HG03280 (cell line): ENCODE results near the gene GNAZ.
"Not testable (repeated sequence)": the region's sequence is repeated elsewhere in the genome, so short reads cannot be mapped to it uniquely, and the experiment has no call there.

Source experiments
- ATAC-seq: cut with Tn5 transposase; IDR thresholded peaks from one replicate; pipeline ENCODE4 v1.9.1; 2021; ENCODE audit warnings: mild to moderate bottlenecking, moderate library complexity; ENCODE audit not compliant: unreplicated experiment

Gene GNAZ

DNA sequence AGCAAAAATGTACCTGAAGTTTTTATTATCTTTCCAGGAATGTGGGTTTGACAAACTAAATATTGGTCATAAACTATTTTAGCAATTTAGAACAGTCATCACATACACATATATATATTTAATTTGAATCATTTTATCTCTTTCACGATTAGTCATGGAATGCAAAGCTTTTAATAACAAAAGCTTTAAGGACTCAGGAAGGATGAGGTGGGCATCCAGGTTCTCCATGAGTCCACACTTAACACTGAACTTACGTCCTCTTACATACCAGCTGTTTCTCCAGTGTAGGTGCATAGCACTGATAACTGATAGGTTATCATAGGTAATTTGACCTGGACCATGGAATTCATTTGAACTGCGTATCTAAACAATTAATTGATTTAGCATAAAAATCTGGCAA is 28.1 kb upstream of the GNAZ start:
- no peak for ATAC-seq

DNA sequence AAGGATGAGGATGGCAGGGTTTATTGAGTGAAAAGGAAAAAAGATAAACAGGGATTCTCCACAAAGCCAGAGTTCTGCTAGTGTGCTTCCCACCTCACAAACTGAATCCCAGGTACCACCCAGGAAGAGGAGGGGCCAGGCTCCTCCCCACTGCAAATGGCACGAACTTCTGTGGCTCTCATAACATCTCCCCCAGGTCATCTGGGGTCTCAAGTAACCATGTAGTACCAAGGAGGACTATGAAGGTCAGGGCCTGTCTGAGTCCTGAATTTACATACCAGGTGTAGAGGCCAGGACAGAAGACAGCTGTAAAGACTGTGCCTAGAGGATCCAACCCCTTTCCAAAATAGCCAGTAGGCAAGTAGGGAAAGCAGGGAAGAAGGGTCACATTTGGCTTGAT is 25.7 kb upstream of the GNAZ start:
- no peak for ATAC-seq

DNA sequence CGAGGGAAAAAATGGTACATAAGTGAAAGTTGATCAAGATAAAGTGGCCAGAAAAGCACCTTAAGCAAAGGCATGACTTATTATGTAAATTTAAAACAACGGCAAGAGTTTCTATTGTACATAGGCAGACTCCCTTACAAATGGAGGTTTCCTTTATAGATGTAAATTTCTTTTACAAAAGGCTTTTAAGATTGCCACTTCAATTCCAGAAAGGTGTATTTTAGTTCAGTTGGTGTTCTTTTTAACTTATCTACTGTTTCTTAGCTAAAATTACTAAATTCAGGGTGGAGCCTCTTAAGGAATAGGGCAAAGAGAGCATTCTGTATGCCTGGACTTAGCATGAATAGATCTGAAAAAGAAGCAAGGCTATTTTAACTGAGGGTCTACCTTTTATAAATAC is 24.9 kb upstream of the GNAZ start:
- ATAC-seq: no peak

DNA sequence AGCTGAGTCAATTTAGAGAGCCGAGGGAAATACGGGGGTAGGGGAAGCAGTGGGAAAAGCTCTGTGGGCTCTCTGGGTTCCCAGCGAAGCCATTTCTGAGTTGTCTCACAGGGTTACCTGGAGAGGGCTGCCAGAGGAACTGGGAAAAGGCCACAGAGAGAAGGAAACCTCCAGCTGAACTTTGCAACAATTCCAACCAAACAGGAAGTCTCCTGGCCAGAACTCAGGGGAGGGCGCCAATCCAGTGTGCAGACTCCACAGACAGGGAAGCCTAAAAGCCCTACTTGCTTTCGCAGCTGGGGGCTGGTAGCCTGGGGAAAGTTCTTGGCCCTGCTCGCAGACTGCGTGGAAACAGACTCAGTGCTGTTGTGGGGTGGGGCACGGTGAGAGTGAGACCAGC is 23.1 kb upstream of the GNAZ start:
- ATAC-seq: no peak

DNA sequence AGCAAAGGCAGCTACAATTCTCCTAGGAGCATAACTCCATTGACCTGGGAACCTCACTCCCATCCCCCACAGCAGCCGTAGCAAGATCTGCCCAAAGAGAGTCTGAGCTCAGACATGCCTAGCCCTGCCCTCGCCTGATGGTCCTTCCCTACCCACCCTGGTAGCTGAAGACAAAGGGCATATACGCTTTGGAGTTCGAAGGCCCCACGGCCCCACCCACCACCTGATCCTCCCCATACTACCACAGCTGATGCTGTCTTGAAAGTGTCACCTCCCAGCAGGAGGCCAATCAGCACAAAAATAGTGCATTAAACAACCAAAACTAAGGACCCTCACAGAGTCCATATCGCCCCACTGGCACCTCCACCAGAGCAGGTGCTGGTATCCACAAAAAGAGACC is 22.6 kb upstream of the GNAZ start:
- no peak for ATAC-seq

DNA sequence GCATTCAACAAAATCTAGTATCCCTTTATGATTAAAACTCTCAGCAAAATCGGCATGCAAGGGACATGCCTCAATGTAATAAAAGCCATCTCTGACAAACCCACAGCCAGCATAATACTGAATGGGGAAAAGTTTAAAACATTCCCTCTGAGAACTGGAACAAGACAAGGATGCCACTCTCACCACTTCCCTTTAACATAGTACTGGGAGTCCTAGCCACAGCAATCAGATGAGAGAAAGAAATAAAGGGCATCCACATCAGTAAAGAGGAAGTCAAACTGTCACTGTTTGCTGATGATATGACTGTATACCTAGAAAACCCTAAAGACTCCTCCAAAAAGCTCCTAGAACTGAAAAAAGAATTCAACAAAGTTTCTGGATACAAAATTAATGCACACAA is 19.8 kb upstream of the GNAZ start:
- ATAC-seq: not testable (repeated sequence)

DNA sequence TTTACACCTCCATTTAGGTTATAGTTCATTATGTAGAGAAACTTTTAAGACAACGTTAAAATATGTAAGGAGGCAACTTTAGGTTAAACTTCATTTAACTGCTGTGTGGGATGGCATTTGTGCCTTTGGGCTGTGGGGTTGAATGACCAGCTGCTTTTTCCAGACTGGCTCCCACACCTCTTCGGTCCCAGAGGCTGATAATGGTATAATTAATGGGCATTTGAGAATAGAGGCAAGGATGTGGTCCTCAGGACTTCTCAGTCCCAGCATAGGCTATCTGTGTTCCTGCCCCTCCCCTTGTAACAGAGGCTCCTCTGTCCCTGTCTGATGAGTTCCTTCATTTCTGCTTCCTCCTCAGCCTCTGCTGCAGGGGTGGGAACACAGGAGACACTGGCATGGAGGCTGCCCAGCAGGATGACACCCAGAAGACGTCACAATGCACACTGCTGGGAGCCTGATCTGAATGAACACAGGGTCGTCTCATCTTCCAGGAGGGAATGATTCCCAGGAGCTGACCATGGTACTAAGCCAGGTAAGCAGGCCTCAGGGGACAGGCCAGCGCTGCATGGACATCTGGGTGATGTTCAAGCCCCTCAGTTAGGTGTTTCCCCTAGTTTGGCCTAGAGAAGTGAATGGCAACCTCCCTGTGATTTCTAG is 17.1 kb upstream of the GNAZ start:
- no peak for ATAC-seq

DNA sequence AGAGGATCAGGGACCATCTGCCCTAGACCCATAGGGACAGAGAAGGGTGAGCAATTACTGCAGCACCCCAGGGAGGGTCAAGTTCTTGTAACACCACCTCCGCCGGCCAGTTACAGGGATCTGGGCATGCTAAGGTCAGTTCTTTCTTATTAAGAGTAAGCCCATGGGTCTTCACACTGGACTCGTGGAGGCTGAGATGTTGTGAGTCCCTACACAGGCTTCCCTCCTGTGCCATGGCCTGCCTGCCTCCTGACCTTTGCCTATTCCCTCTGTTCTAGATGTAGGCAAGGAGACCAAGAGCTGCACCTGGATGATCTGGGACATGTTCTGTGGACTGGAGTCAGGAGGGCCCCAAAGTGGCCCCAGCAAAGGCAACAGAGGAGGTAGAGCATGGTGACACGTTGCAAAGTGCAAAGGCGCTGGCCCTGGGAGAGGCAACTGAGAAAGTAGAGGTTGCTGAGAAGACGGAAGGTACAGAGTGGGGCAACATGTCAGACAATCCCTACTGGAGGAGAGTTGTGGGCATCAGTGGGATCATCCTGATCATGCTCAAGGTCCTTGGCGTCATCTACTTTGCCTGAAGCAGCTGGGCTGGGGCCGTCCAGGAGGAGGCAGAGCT is 16.3 kb upstream of the GNAZ start:
- ATAC-seq: no peak

DNA sequence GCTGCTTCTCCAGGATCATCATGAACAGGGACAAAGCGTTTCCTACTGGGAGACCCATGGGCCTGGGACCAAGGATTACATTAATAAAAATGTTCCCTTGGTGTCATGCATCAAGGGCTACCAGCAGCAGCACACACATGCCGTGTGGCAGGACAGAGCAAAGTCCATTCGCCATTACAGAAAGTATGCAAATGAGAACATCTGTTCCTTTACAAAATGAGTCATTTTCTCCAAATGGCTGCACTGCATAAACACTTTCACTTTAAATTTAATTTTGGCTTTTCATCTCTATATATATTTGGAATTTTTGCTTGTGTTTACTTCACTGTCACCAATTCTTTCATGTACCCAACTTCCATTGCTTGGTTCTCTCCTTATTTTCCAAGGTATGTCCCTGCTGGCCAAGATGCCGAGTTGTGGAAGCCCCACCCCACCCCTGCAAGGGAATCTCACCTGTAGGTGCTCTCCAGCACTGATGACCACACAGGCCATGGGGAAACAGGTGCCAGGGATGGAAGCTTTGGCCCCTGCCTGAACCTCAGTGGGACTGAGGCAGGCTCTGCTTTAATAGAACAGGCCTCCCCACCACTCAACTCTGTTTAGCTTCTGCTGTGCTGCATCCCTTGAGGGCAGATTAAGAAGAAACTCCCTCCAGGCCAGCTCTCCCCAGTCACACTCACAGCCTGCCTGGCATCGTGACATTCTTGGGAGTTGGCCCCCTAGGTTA is 15.6 kb upstream of the GNAZ start:
- no peak for ATAC-seq

DNA sequence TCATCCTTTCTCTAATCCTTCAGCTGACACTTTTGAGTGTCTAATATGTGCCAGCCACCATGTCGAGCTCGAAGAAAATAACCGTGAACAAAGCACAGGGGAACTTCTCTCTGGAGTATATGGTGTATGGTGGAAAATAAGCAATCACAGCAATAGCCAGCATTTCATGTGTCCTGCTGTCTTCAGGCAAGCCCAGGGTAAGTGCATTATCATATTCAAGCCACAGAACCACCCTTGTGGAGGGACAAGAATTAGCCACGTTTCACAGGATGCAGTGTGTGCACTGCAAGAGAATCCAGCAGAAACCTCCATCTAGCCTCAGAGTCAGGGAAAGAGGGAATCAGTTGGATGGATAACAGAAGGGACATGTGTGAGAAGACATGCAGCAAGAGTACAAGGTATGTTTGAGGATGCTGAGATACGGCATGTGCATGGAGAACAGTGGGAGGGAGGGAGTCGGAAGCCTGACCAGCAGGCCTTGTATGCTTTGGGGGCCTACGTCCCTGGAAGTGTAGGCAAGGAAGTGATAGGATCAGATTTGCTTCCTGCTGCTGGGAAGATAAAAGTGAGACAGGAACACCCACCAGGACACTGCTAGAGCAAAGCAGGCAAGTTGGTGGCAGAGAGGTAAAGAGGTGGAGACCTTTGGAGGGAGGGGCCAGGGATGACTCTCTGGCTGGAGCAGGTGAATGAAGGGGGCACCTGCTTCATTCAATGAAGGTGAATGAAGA is 14.7 kb upstream of the GNAZ start:
- ATAC-seq: no peak

DNA sequence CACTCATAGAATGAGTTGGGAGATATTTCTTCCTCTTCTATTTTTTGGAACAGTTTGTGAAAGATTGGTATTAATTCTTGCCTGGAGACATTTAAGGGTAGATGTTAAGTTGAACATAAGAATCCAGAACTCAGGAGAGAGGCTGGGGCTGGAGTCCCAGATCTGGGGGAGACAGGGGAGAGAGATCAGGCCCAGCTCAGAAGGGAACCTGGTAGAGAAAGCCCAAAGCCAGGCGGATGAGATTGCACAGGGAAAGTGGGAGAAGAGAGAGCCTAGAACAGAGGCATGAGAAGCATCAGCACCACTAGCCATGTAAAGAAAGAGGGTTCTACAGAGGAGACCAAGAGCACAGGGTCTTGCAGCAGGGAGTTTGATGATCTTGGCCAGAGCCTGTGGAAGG is 13.0 kb upstream of the GNAZ start:
- no peak for ATAC-seq

DNA sequence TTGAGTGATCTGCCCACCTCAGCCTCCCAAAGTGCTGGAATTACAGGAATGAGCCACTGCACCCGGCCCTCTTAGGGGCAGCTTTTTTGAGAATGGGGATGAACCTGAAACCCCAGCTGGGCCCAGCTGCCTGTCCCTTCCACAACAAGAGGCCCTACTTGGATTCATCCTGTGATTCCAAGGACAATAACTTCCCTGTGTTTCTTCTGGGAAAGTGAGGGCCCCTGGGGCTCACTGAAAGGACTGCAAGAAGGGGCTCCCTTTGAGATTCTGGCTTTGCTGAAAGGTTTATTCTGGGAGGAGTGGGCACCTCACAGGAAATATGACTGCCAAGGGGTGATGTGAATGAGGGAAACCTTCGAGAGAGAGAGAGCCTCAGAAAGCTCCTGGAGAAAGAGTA is 12.3 kb upstream of the GNAZ start:
- ATAC-seq: no peak

DNA sequence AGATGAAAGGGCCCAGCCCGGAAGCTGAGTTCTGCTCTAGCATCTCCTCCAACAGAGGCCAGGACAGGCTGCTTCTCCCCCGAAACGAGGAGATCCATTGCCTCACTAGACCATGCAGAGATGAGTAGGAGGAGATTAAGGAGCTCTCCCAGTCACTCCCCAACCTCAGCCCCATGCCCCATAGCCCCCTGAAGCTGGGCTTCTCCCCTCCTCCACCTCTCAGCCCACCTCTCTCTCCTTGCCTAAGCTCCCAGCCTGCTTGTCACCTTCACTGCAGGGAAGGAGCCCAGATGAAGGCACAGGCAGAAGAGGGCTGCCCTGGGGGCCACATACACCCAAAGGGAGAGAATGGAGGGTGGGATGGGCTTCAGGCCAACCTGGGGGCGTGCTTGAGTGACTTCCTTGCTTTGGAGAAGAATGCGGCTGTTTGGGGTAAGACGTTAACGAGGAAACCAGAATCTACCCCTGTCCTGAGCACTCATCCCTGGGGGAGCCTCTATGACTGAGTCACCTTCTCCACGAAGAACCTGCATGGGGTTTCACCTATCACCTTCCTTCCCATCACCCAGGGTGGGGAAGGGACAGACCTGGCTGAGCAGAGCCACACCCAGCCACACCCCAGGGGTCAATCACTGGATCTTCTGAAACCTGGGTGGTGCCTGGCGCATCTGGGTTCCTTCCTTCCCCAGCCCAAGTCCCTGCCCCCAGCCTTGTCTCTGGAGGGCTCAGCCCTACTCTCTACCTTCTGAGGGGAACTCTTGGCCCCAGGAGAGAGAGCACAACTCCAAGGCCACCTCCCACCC is 11.6 kb upstream of the GNAZ start:
- no peak for ATAC-seq

DNA sequence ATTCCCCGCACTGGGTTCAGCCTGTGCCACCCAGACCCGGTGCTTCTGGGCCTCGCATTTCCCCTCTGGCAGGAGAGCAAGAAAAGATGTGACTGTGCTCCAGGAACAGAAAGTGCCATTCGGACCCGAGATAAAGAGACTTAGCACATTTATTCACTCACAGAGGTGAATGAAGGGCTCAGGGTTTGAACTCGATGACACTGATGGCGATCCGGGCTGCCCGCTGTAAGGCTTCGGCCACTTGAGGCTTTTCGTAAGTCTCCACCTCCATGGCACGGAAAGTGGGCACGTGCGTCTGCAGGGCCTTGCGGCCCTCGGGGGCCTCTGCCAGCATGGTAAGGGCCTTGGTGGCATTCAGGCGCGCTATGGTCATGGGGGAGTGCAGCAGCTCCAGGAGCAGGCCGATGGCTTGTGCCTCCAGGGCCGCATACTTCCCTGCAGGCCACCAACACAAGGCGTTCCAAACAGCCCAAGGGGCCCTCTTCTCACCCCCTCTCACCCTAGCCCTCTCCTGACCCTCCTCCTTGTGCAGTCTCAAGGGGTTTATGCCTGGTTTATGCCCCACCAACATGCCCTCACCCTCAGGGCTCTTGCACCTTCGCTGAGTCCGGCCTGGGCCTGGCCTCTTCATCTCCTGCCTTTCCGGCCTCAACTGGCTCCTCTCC is 10.9 kb upstream of the GNAZ start:
- ATAC-seq: no peak

DNA sequence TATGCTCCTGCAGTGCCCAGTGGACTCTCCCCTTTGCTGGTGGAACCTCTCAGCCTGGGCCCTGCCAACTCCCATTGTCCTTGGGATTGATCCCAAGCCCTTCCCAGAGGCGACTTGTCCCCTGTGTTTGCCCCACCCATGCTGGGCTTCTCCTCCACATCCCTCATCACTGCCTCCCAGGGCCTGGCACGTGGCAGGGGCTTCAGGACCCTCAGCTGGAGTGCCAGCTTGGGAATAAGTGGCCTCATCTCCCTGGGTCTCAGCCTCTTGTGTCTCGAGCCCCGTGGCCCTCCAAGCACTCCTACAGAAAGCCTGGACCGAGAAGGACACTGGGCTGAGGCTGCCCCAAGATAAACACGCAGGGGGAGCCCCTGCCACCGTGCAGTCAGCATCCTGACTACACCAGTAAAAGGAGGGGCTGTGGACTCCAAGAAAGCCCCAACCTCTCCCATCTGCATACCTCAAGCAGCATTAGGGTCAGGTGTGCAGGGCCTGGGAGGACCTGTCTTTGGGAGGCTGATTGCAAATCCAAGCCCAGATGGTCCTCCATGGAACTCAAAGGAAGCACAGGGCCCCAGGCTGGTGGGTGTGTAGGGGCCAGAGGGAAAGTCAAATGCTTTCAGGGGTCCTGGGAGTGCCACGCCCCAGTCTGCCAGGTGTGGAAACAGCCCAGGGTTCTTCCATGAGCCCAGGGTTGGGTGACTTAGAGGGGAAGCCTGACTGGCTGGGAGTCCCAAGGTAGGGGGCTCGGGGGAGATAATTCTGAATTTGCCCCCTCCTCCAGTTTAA is 9.5 kb upstream of the GNAZ start:
- no peak for ATAC-seq

DNA sequence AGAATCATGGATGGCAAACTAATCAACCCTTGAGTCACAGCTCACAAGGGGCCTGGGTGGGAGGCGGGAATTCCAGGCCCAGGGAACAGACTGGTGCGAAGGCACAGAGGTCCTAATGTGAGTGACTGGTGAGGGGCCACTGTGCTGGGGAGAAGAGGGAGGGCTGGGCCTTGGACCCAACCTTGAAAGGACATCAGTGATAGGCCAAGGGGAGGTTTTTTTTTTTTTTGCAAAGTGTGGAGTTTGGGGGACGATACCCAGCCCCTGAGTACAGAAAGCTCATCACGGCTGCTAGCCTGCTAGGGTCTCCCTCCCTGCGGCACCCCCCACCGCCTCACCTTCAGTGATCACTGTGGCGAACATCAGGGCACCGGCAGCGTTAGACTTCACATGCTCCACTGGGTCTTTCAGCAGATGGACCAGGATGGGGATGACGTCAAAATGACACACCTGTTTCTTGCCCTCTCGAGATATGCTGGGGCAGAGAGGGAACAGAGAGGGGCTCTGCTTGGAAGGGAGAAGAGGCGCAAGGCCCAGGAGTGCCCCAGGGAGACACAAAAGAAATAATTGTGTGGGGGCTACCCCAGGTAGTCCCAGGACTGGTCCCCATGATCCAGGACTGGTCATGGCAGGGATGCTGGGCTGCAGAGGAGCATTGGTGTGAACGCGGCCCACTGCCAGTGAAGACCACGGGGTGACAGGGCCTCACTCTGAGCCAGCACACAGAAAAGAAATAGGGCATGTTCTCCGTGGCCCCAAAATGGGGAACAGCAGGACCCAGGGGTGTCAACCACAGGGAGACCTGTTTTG is 8.6 kb upstream of the GNAZ start:
- ATAC-seq: no peak

DNA sequence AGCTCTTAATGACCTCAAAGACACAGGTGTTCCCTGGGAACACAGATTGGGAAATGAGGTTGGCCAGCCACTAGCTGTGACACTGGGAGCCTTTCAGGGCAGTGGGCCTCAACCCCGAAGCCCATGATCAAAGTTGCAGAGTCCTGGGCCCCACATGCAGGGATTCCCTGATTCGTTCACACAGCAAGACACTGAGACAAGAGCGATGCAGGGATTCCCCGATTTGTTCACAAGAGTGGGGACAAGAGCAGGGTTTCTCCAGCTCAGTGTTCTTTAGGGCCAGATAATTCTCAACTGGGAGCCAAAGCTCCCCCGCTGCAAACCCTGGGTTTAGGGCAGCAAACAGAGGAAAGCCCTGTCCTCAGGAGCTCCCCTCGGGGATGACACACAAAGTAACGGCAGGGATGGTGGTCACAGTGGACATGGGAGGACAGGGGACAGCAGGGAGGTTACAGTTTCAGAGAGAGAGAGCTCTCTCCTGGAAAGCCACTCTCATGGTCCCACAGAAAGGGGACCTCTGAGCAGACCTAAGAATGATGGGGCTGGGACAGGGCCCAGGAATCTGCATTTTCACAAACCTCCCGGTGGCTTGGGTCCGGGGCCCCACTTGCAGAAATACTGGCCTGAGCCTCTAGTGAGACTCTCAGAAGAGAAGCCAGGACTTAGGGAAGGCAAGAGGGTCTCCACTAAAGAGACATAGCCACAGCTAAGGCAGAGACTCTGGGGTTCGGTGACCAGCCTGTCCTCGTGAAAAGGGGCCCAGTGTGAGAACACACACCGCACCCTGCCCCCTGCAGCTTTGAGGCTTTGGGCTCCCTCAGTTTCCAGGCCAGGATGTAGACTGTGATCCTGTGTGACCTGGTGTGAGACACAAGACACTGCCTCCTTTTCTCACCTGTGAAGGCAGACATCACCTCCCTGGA is 7.4 kb upstream of the GNAZ start:
- ATAC-seq: no peak
